Mesenchymal stem cell (in vitro differentiated cells and primary cell): ENCODE results near the gene SIRPG.
"Not testable (repeated sequence)": the region's sequence is repeated elsewhere in the genome, so short reads cannot be mapped to it uniquely, and the experiment has no call there.

Source experiments
- DNase-seq: peaks from one replicate; pipeline ENCODE4 v3.0.0-alpha.2; 2013
- H2AFZ ChIP-seq: one replicate; pipeline ENCODE4 v1.6.1; 2013; ENCODE audit warnings: low read depth, mild to moderate bottlenecking, control low read depth, inconsistent platforms, low read length, moderate library complexity
- H2AK5ac ChIP-seq: 2 replicates; pipeline ENCODE4 v1.6.1; 2013; ENCODE audit warnings: low read length, moderate library complexity, mild to moderate bottlenecking, inconsistent platforms; ENCODE audit not compliant: severe bottlenecking
- H2BK120ac ChIP-seq: one replicate; pipeline ENCODE4 v1.6.1; 2013; ENCODE audit warnings: low read depth, mild to moderate bottlenecking, inconsistent platforms, low read length, moderate library complexity
- H2BK12ac ChIP-seq, 2 experiments: one replicate each; pipeline ENCODE4 v1.6.1; 2013; ENCODE audit warnings: inconsistent platforms in 2 of 2, low read length in 2 of 2, mild to moderate bottlenecking in 2 of 2, moderate library complexity in 2 of 2, control low read depth in 1 of 2
- H2BK15ac ChIP-seq: one replicate; pipeline ENCODE4 v1.6.1; 2013; ENCODE audit warnings: mild to moderate bottlenecking, low read depth, inconsistent platforms; ENCODE audit not compliant: poor library complexity, severe bottlenecking
- H2BK5ac ChIP-seq: 2 replicates; pipeline ENCODE4 v1.6.1; 2013; ENCODE audit warnings: low read depth, mild to moderate bottlenecking, low read length, control low read depth, inconsistent platforms; ENCODE audit not compliant: poor library complexity, severe bottlenecking
- H3K14ac ChIP-seq, 2 experiments: one replicate each; pipeline ENCODE4 v1.6.1; 2013; ENCODE audit warnings: inconsistent platforms in 2 of 2, low read length in 2 of 2, control low read depth in 1 of 2, mild to moderate bottlenecking in 1 of 2, moderate library complexity in 1 of 2
- H3K18ac ChIP-seq, 2 experiments: one replicate each; pipeline ENCODE4 v1.6.1; 2013; ENCODE audit warnings: inconsistent platforms in 2 of 2, low read length in 2 of 2, control low read depth in 1 of 2, low read depth in 1 of 2, mild to moderate bottlenecking in 1 of 2
- H3K23ac ChIP-seq, 2 experiments: one replicate each; pipeline ENCODE4 v1.6.1; 2013; ENCODE audit warnings: inconsistent platforms in 2 of 2, low read length in 2 of 2, mild to moderate bottlenecking in 2 of 2, moderate library complexity in 2 of 2, control low read depth in 1 of 2
- H3K27ac ChIP-seq: 2 replicates; pipeline ENCODE4 v1.5.1; 2013; ENCODE audit warnings: mild to moderate bottlenecking, moderate library complexity, low read length, control low read depth, inconsistent platforms; ENCODE audit not compliant: poor library complexity, severe bottlenecking
- H3K27me3 ChIP-seq, 2 experiments: 2 replicates each; pipeline versions ENCODE4 v1.6.1 to v1.7.0; 2013; ENCODE audit warnings: low read length in 2 of 2, mild to moderate bottlenecking in 2 of 2, moderate library complexity in 2 of 2, control low read depth in 1 of 2, inconsistent platforms in 1 of 2; ENCODE audit not compliant: control insufficient read depth in 1 of 2, insufficient read depth in 1 of 2
- H3K36me3 ChIP-seq, 2 experiments: 2 replicates each; pipeline versions ENCODE4 v1.6.1 to v1.7.0; 2013; ENCODE audit warnings: low read length in 2 of 2, control low read depth in 1 of 2, inconsistent platforms in 1 of 2, low read depth in 1 of 2, mild to moderate bottlenecking in 1 of 2; ENCODE audit not compliant: insufficient read depth in 2 of 2, control insufficient read depth in 1 of 2
- H3K4ac ChIP-seq, 2 experiments: one replicate each; pipeline ENCODE4 v1.6.1; 2013; ENCODE audit warnings: inconsistent platforms in 2 of 2, low read length in 2 of 2, mild to moderate bottlenecking in 2 of 2, moderate library complexity in 2 of 2, control low read depth in 1 of 2, low read depth in 1 of 2
- H3K4me1 ChIP-seq: 2 replicates; pipeline ENCODE4 v1.6.1; 2013; ENCODE audit warnings: low read depth, low read length, control low read depth; ENCODE audit not compliant: control insufficient read depth, insufficient read depth
- H3K4me2 ChIP-seq: 2 replicates; pipeline ENCODE4 v1.6.1; 2013; ENCODE audit warnings: low read length, mild to moderate bottlenecking, inconsistent platforms; ENCODE audit not compliant: poor library complexity, severe bottlenecking
- H3K4me3 ChIP-seq, 2 experiments: 2 replicates each; pipeline versions ENCODE4 v1.5.1 to v1.7.0; 2013; ENCODE audit warnings: low read length in 2 of 2, mild to moderate bottlenecking in 2 of 2, control low read depth in 1 of 2, low read depth in 1 of 2; ENCODE audit not compliant: insufficient read depth in 1 of 2
- H3K79me1 ChIP-seq: replicated peaks from 2 replicates; pipeline ENCODE4 v1.6.1; 2013; ENCODE audit warnings: mild to moderate bottlenecking, control low read depth, low read length, inconsistent platforms; ENCODE audit not compliant: poor library complexity, severe bottlenecking
- H3K9ac ChIP-seq: 2 replicates; pipeline ENCODE4 v1.7.0; 2013; ENCODE audit warnings: mild to moderate bottlenecking, low read length, moderate library complexity
- H3K9me3 ChIP-seq: 2 replicates; pipeline ENCODE4 v1.7.0; 2013; ENCODE audit warnings: mild to moderate bottlenecking, low read length; ENCODE audit not compliant: control insufficient read depth
- H4K8ac ChIP-seq: one replicate; pipeline ENCODE4 v1.6.1; 2013; ENCODE audit warnings: inconsistent platforms, mild to moderate bottlenecking, low read length, moderate library complexity
- H4K91ac ChIP-seq: one replicate; pipeline ENCODE4 v1.6.1; 2013; ENCODE audit warnings: mild to moderate bottlenecking, low read length, inconsistent platforms
- WGBS: methylation state at CpG from one replicate; pipeline ENCODE4 v1.1.7; 2013; ENCODE audit warnings: mixed read lengths; 5-methylcytosine and 5-hydroxymethylcytosine counted together

The SIRPG gene

GRCh38 chr20:1608678-1609347 is 48.8 kb downstream of the SIRPG start:
- H3K23ac ChIP-seq, H3K4ac ChIP-seq, H3K18ac ChIP-seq, H2BK15ac ChIP-seq, H2AFZ ChIP-seq, H3K79me1 ChIP-seq, H2BK5ac ChIP-seq, H4K91ac ChIP-seq, H2AK5ac ChIP-seq, H3K14ac ChIP-seq, H3K27ac ChIP-seq, H3K4me3 ChIP-seq, H3K27me3 ChIP-seq, H3K9ac ChIP-seq, H4K8ac ChIP-seq, H3K4me2 ChIP-seq, H2BK12ac ChIP-seq, H3K36me3 ChIP-seq, DNase-seq, H2BK120ac ChIP-seq, H3K9me3 ChIP-seq, H3K4me1 ChIP-seq: not testable (repeated sequence)
- WGBS, result no CpG with 5 or more reads among the region's 5 CpGs

DNA sequence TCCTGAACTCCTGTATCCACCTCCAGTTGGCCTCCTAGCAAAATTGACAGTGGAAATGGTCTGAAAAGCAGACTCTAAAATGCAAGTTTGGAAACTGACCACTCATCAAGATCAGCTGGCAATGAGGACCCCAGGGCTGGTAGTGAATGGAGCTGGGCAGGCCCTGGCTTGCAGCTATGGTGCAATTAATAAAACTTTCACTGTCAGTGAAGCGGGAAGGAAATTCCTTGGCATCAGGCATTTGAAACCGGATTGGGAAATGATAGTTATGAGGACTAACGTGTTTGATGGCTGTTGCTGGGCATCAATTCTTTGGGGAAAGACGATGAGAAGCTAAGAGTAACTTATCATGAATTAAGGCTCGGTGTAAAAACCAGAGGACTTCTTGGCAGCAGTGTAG is 56.8 kb downstream of the SIRPG start:
- Histone ChIP-seq H2BK15ac (no peak overlapping the region), H2BK12ac (no peak overlapping the region), H3K4me3 (no peak overlapping the region), H3K27ac (no peak overlapping the region), H2BK5ac (no peak overlapping the region), H4K91ac (no peak overlapping the region), H3K27me3 (peaks cover 0 to 7% of the 10 kb centered on the region in 2 experiments), H2BK120ac (no peak overlapping the region), H3K4me1 (no peaks in the 10 kb centered on the region), H3K9me3 (no peaks in the 10 kb centered on the region), H4K8ac (no peak overlapping the region), H3K79me1 (no peaks in the 10 kb centered on the region), H3K4me2 (no peak overlapping the region), H3K9ac (no peak overlapping the region), H2AK5ac (no peak overlapping the region), H3K14ac (no peak overlapping the region), H3K18ac (no peak overlapping the region), H2AFZ (no peak overlapping the region), H3K36me3 (no peaks in the 10 kb centered on the region), H3K23ac (no peak overlapping the region), H3K4ac (no peak overlapping the region)
- no peak for DNase-seq
- WGBS, result 65% methylated on average over 5 of the region's 5 CpGs

DNA sequence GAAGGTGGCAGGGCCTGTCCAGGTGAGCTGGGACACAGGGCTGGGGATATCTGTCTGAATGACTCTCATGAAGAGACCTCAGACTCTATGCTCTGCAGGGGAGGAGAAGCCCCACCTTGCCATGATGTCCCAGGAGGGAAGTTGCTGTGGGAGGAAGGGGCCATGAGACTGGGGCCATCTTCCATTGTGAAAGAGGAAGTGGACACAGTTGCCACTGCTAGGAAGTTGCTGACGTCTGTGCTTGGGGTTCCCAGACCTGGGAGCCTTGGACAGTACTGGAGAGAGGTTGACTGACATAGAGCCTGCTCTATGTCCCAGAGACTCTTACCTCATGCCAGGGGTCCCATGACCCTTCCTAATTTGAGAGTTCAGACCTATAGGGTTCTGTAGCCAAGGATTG is 62.2 kb downstream of the SIRPG start:
- Histone ChIP-seq H3K36me3 (no peaks in the 10 kb centered on the region), H3K14ac (no peak overlapping the region), H2AK5ac (no peak overlapping the region), H4K91ac (no peak overlapping the region), H3K18ac (no peak overlapping the region), H3K79me1 (no peaks in the 10 kb centered on the region), H3K4me2 (no peak overlapping the region), H3K23ac (no peak overlapping the region), H2AFZ (no peak overlapping the region), H2BK15ac (no peak overlapping the region), H3K4me1 (no peaks in the 10 kb centered on the region), H3K4me3 (no peak overlapping the region), H3K27me3 (peaks cover 0 to 7% of the 10 kb centered on the region in 2 experiments), H3K9ac (no peak overlapping the region), H3K27ac (no peak overlapping the region), H2BK120ac (no peak overlapping the region), H4K8ac (no peak overlapping the region), H3K4ac (no peak overlapping the region), H3K9me3 (no peaks in the 10 kb centered on the region), H2BK12ac (no peak overlapping the region), H2BK5ac (no peak overlapping the region)
- WGBS, result no CpG with 5 or more reads among the region's 1 CpG
- no peak for DNase-seq

GRCh38 chr20:1588533-1589460 is 68.8 kb downstream of the SIRPG start:
- Histone ChIP-seq H3K18ac (no peak overlapping the region), H3K27ac (no peak overlapping the region), H3K23ac (no peak overlapping the region), H2AFZ (no peak overlapping the region), H3K79me1 (no peaks in the 10 kb centered on the region), H3K4me1 (peaks cover 3% of the 10 kb centered on the region), H3K9me3 (no peaks in the 10 kb centered on the region), H2BK12ac (no peak overlapping the region), H3K14ac (no peak overlapping the region), H2BK15ac (no peak overlapping the region), H4K91ac (no peak overlapping the region), H3K27me3 (no peaks in the 10 kb centered on the region), H3K36me3 (no peaks in the 10 kb centered on the region), H4K8ac (no peak overlapping the region), H3K4me2 (no peak overlapping the region), H3K9ac (peak overlapping the region; percentile 80), H2BK5ac (no peak overlapping the region), H3K4ac (no peak overlapping the region), H2BK120ac (no peak overlapping the region), H3K4me3 (no peak overlapping the region), H2AK5ac (no peak overlapping the region)
- no peak for DNase-seq
- WGBS, result 40% methylated on average over 4 of the region's 9 CpGs
